HG02588 (cell line): ENCODE results near the gene SPATA13.
"Not testable (repeated sequence)": the region's sequence is repeated elsewhere in the genome, so short reads cannot be mapped to it uniquely, and the experiment has no call there.

Experiments
- ATAC-seq: cut with Tn5 transposase; IDR thresholded peaks from one replicate; pipeline ENCODE4 v1.9.1; 2021; ENCODE audit warnings: mild to moderate bottlenecking, moderate library complexity; ENCODE audit not compliant: unreplicated experiment

SPATA13 gene

GRCh38 chr13:24349778-24350664 is 189.5 kb downstream of the SPATA13 start:
- not testable (repeated sequence) for ATAC-seq

GRCh38 chr13:24351423-24351822 is 190.9 kb downstream of the SPATA13 start:
- no peak for ATAC-seq

- no peak for ATAC-seq
Measured at GRCh38 chr13:24353736-24354135, 193.2 kb downstream of the SPATA13 start.

- ATAC-seq, result no peak
Measured at GRCh38 chr13:24355103-24355502, 194.6 kb downstream of the SPATA13 start.

GRCh38 chr13:24356270-24356669 is 195.8 kb downstream of the SPATA13 start:
- ATAC-seq, result no peak
